NCI-H2196 (cell line): ENCODE data around the gene IGLL1.
"Not testable (repeated sequence)": the region's sequence is repeated elsewhere in the genome, so short reads cannot be mapped to it uniquely, and the experiment has no call there.

Experiments
- DNase-seq: peaks from one replicate; lab custom pipeline; 2025; ENCODE audit not compliant: unreplicated experiment; lab: John Stamatoyannopoulos, UW

Gene IGLL1

GRCh38 chr22:23564276-23564675, 15.8 kb downstream of the IGLL1 start:
- DNase-seq = no peak

GRCh38 chr22:23563111-23563510, 17.0 kb downstream of the IGLL1 start:
- no peak for DNase-seq

- no peak for DNase-seq
These were observed 17.9 kb downstream of the IGLL1 start for GRCh38 chr22:23562186-23562585.

GRCh38 chr22:23561025-23561510, 19.0 kb downstream of the IGLL1 start:
- not testable (repeated sequence) for DNase-seq

GRCh38 chr22:23560215-23560614, 19.9 kb downstream of the IGLL1 start:
- not testable (repeated sequence) for DNase-seq

- no peak for DNase-seq
These were observed 22.6 kb downstream of the IGLL1 start for GRCh38 chr22:23557467-23557866.

GRCh38 chr22:23557036-23557435, 23.1 kb downstream of the IGLL1 start:
- no peak for DNase-seq

- no peak for DNase-seq
These were observed 24.0 kb downstream of the IGLL1 start for GRCh38 chr22:23556026-23556620.

- no peak for DNase-seq
These were observed 25.0 kb downstream of the IGLL1 start for GRCh38 chr22:23555118-23555517.

- DNase-seq = no peak
These were observed 25.9 kb downstream of the IGLL1 start for GRCh38 chr22:23553924-23554870.

- DNase-seq = no peak
These were observed 26.7 kb downstream of the IGLL1 start for GRCh38 chr22:23553438-23553837.

- DNase-seq = no peak
These were observed 27.5 kb downstream of the IGLL1 start for GRCh38 chr22:23552573-23552972.

GRCh38 chr22:23551385-23551784, 28.7 kb downstream of the IGLL1 start:
- no peak for DNase-seq

- DNase-seq = no peak
These were observed 29.9 kb downstream of the IGLL1 start for GRCh38 chr22:23550049-23550650.

- no peak for DNase-seq
These were observed 30.9 kb downstream of the IGLL1 start for GRCh38 chr22:23549198-23549595.

GRCh38 chr22:23548501-23549197, 31.4 kb downstream of the IGLL1 start:
- no peak for DNase-seq

GRCh38 chr22:23547818-23548500, 32.1 kb downstream of the IGLL1 start:
- DNase-seq = no peak

GRCh38 chr22:23547382-23547781, 32.7 kb downstream of the IGLL1 start:
- DNase-seq = not testable (repeated sequence)

GRCh38 chr22:23544852-23545251, 35.2 kb downstream of the IGLL1 start:
- no peak for DNase-seq

- DNase-seq = not testable (repeated sequence)
These were observed 36.5 kb downstream of the IGLL1 start for GRCh38 chr22:23543506-23544000.
